Measurements from ENCODE around the gene CX3CL1.

Gene CX3CL1

GRCh38 chr16:57407521-57408353 lies 35.4 kb downstream of the CX3CL1 start:
- DNase-seq: no peak

DNA sequence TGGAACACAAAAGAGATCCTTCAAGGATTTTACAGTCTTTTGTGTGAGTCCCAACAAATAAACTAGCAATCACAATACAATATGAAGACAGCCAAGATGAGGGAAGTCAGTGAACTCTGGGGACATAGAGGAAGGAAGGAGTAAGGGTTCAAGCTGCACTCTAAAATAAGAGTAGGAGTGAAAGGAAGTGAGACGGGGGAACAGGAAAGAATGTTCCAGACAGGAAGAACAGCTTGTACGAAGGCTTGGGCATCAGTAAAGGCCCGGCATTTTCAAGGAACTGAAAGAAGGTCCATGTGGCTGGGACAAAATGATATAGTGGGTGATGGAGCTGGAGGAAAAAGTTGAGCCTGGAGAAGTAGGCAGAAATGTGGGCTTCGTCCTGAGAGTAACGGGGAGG lies 36.8 kb downstream of the CX3CL1 start:
- DNase-seq: no peak

- no peak for DNase-seq
Measured at GRCh38 chr16:57409870-57410587, 37.7 kb downstream of the CX3CL1 start.

GRCh38 chr16:57411362-57411976 lies 39.2 kb downstream of the CX3CL1 start:
- DNase-seq: no peak

DNA sequence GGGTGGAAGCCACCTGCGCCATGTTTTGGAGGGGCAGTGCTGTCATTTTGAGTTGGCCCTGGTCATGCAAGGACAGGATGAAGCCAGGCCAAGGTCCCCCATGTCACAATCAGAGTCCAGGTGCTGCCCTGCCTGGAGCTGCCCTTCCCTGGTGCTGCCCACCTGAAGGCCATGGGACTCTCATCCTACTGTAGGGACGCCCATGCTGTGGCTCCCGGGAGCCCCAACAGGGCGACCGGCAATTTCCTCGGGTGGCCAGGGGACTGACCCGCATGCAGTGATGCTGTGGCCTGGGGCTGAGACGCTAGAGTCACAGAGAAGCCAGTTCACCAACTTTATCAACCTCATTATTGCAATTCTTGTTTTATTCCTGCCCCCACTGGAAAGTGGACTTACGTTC lies 40.3 kb downstream of the CX3CL1 start:
- no peak for DNase-seq

- DNase-seq: no peak
Measured at GRCh38 chr16:57413301-57413730, 41.0 kb downstream of the CX3CL1 start.

DNA sequence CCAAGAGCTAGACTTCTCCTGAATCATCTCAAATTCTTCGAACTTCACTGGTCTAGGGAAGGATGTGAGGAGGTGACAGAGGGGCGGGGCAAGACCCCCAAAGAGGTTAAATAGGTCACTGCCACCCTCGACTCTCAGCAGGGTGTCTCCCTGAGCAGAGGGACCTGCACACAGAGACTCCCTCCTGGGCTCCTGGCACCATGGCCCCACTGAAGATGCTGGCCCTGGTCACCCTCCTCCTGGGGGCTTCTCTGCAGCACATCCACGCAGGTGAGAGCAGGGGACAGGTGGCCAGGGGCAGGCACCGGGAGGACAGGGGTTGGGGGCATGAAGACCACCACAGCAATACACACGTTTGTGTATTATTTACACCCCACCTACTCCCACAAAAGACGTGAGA lies 41.4 kb downstream of the CX3CL1 start:
- no peak for DNase-seq

GRCh38 chr16:57416084-57416483 lies 43.8 kb downstream of the CX3CL1 start:
- DNase-seq: no peak

DNA sequence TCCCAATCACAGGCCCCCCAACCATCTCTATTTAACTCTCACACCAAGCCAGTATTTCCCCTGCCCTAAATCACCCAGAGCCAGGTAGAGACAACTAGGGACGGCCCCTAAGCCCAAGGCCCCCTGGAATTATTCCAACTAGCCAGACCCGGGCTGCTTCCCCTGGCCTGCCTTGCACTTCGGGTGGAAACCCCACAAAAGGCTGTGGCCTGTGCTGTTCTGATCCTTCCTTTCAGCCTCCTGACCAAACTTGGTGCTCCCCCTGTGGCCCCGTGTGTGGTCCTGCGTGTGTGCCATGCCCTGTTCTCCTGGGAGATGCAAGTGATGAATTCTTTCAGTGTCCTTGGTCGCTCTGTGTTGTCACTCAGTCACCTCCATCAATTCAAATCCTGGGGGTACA lies 47.2 kb downstream of the CX3CL1 start:
- DNase-seq: no peak

GRCh38 chr16:57422026-57422944 lies 50.0 kb downstream of the CX3CL1 start:
- DNase-seq: no peak

- DNase-seq: no peak
Measured at GRCh38 chr16:57423152-57423551, 50.9 kb downstream of the CX3CL1 start.

DNA sequence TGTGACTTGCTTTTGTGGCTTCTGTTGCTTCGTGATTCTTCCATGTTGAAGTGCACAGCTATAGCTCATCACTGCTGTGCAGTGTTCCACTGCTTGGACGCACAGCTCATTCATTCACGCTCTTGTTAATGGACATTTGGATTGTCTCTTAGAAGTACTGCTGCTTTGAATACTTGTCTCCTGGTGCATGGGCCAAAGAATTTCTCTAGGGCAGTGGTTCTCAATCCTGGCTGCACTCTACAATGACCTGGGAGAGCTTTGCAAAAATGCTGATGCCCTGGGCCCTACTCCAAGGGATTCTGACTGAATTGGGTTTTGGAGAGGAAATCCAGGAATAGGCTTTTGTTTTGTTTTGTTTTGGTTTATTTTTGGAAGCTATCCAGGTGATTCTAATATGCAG lies 52.3 kb downstream of the CX3CL1 start:
- DNase-seq: no peak

DNA sequence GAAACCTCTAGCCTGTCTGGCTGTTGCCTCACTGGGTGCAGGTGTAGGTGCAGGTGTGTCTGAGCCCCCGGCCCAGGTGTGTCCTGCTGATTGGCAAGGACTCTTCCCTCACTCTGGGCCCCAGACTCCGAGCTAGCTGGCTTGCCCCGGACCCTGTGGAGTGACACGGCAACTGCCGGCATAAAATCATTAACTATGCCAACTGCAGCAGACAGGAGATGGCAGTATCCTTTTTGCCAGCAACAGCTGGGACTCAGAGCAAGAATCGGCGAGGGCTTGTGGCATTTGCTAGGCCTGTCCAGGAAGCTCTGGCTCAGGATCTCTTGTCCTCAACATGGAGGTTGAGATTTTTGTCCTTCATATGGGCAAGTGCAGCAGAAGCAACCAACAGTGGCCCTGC lies 54.1 kb downstream of the CX3CL1 start:
- DNase-seq: no peak

DNA sequence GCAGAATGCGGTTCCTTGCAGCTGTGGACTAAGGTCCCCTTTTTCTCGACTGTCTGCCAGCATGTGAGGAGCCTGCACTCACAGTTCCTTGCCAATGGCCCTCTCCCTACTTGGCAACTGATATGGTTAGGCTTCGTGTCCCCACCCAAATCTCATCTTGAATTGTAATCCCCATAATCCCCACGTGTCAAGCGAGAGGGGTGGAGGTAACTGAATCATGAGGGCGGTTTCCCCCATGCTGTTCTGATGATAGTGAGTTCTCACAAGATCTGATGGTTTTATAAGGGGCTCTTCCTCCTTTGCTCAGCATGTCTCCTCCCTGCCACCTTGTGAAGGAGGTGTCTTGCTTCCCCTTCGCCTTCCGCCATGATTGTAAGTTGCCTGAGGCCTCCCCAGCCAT lies 55.0 kb downstream of the CX3CL1 start:
- DNase-seq: no peak

DNA sequence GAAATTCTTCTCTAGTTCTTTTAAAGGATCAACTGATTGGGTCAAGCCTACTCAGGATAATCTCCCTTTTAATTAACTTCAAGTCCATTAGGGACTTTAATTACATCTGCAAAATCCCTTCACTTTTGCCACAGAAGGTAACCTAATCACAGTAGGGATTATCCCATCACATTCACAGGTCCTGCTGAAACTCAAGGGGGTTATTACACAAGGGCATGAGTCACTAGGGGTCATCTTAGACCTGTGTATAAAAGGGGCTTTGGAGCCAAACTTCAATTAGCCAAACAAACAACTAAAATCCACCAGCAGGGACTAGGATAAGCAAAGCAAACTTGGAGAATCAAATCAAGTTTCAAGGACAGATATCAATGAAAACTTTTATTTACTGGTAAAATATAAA lies 55.5 kb downstream of the CX3CL1 start:
- no peak for DNase-seq

GRCh38 chr16:57430955-57431354 lies 58.7 kb downstream of the CX3CL1 start:
- no peak for DNase-seq

DNA sequence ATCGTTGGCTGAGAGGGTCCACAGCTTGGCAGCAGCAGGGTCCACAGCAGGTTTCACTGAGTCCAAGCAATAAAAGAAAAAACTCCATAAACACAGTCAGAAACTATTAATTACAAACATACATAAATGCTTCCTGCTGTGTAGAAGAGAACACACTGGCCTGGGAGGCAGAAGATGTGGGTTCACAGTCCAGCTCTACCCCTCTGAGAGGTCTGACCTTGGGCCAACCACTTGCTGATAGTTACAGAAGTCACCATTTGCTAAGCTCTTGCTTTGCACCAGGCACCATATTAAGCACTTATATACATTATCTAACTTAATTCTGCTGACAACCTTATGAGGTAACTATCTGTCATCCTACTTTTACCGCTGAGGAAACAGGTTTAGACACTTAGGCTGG lies 60.2 kb downstream of the CX3CL1 start:
- DNase-seq: no peak

DNA sequence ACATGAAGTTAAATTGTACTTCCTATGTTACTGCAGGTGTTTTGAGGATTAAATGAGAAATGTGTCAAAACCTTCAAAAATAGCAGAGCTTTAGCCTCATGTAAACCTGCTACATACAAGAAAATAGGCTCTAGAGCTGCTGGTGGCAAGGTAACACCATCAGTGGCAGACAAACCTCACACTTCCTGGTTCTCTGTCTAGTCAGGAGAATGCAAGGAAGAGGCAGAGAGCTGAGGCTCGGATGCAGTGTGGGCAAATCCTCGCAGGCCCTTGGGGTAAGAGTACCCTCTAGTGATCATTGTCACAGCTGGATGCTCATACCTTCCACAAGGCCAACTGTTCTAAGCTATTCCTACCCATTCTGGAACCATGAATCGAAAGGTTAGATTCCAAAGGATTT lies 60.7 kb downstream of the CX3CL1 start:
- DNase-seq: no peak

GRCh38 chr16:57434003-57434402 lies 61.7 kb downstream of the CX3CL1 start:
- no peak for DNase-seq

Data from NCI-H446 treated with DMSO at 0.1 percent for 48 hours (cell line).